GM12878 (cell line): Measurements from ENCODE around the gene ARHGEF16. TPM values are rescaled to one million over a fixed set of nuclear protein-coding genes. Genes with fewer than 3 reads are reported as not detected.

Source experiments
- ATAC-seq: fragments of 200-7000 bp; cut with Tn5 transposase; 3 replicates; pipeline ENCODE4 v1.9.1; 2020; ENCODE audit warnings: mild to moderate bottlenecking, moderate library complexity
- BruUV-seq: library from RNA; stranded (reverse); fragments of 400-500 nt; replicated peaks from 2 replicates; lab custom pipeline; 2021; lab: Mats Ljungman, UMichigan
- CTCF ChIA-PET: fragments of 300-600 bp; sonication (Branson Sonifier 250); formaldehyde crosslinking; extraction: SDS; loops from one replicate; lab custom pipeline; 2021; ENCODE audit warnings: inconsistent platforms; lab: Yijun Ruan, JAX
- POLR2A ChIA-PET: fragments of 350-600 bp; formaldehyde crosslinking; extraction: SDS; loops from one replicate; lab custom pipeline; 2021; ENCODE audit warnings: inconsistent platforms; lab: Charles Lee
- RAD21 ChIA-PET: fragments of 300-600 bp; sonication (Branson Sonifier 250); formaldehyde crosslinking; loops from one replicate; lab custom pipeline; 2023; ENCODE audit warnings: antibody characterized with exemption; ENCODE audit not compliant: unreplicated experiment; lab: Charles Lee
- SMC1A ChIA-PET: fragments of 300-600 bp; sonication (Branson Sonifier 250); formaldehyde crosslinking; loops from one replicate; lab custom pipeline; 2023; ENCODE audit not compliant: unreplicated experiment, uncharacterized antibody; lab: Charles Lee
- DNase-seq: peaks from one replicate; pipeline ENCODE4 v3.0.0-alpha.2; 2011; ENCODE audit warnings: low read depth, low spot score
- FAIRE-seq: peaks from 3 replicates; lab custom pipeline; 2011; peaks lifted over from hg19 to GRCh38; lab: Jason Lieb, UNC
- H2AFZ ChIP-seq: 2 replicates; pipeline ENCODE4 v1.6.0; 2011; ENCODE audit warnings: low read depth, low read length, control low read depth; ENCODE audit not compliant: control insufficient read depth
- H3K27ac ChIP-seq: 2 replicates; pipeline ENCODE4 v1.5.1; 2011; ENCODE audit warnings: control low read depth; ENCODE audit not compliant: control insufficient read depth, insufficient read depth
- H3K27me3 ChIP-seq, 2 experiments: replicated peaks in 1 of 2; 2 replicates each; pipeline versions ENCODE4 v1.6.0 to v1.6.1; 2011; ENCODE audit warnings: low read length in 1 of 2; ENCODE audit not compliant: control insufficient read depth in 2 of 2, insufficient read depth in 2 of 2
- H3K36me3 ChIP-seq, 2 experiments: 2 replicates each; pipeline ENCODE4 v1.5.1; 2011; ENCODE audit warnings: low read length in 1 of 2; ENCODE audit not compliant: control insufficient read depth in 2 of 2, insufficient read depth in 2 of 2
- H3K4me1 ChIP-seq: 2 replicates; pipeline ENCODE4 v1.6.1; 2011; ENCODE audit warnings: mild to moderate bottlenecking, low read length, moderate library complexity, mixed read lengths; ENCODE audit not compliant: control insufficient read depth, insufficient read depth
- H3K4me2 ChIP-seq: 2 replicates; pipeline ENCODE4 v1.6.0; 2011; ENCODE audit warnings: control low read depth; ENCODE audit not compliant: control insufficient read depth, insufficient read depth
- H3K4me3 ChIP-seq: fragments of 200-600 bp; sonication (generic); 2 replicates; pipeline ENCODE4 v1.5.1; 2016
- H3K79me2 ChIP-seq: 2 replicates; pipeline ENCODE4 v1.6.0; 2011; ENCODE audit warnings: low read length; ENCODE audit not compliant: control insufficient read depth, insufficient read depth
- H3K9ac ChIP-seq: 2 replicates; pipeline ENCODE4 v1.8.0; 2011; ENCODE audit warnings: low read length, control low read depth, mixed read lengths; ENCODE audit not compliant: control insufficient read depth, insufficient read depth
- H3K9me3 ChIP-seq: replicated peaks from 3 replicates; pipeline ENCODE4 v1.5.1; 2011; ENCODE audit warnings: mild to moderate bottlenecking, low read length; ENCODE audit not compliant: control insufficient read depth, insufficient read depth
- H4K20me1 ChIP-seq: 2 replicates; pipeline ENCODE4 v1.6.0; 2011; ENCODE audit not compliant: control insufficient read depth, insufficient read depth
- CBFB ChIP-seq: IDR thresholded peaks from 2 replicates; pipeline ENCODE4 v1.6.1; 2016; ENCODE audit warnings: antibody characterized with exemption, low read depth
- EED ChIP-seq: sonication (generic); IDR thresholded peaks from 2 replicates; pipeline ENCODE4 v1.6.1; 2016; ENCODE audit warnings: antibody characterized with exemption, low read depth
- ESRRA ChIP-seq: IDR thresholded peaks from 2 replicates; pipeline ENCODE4 v1.6.1; 2012; ENCODE audit warnings: mild to moderate bottlenecking, low read length, improper control_type of control experiment
- FOS ChIP-seq: IDR thresholded peaks from 3 replicates; pipeline ENCODE4 v1.6.1; 2011; ENCODE audit warnings: borderline replicate concordance; ENCODE audit not compliant: insufficient read length; ENCODE audit errors: extremely low read depth
- FOXM1 ChIP-seq: IDR thresholded peaks from 2 replicates; pipeline ENCODE4 v1.6.1; 2012; ENCODE audit warnings: low read depth, mild to moderate bottlenecking, inconsistent platforms, low read length, moderate library complexity
- KAT2A ChIP-seq: conservative IDR thresholded peaks from 2 replicates; pipeline ENCODE4 v1.6.1; 2011; ENCODE audit warnings: low read depth, low read length; ENCODE audit not compliant: control insufficient read depth
- NR2F1 ChIP-seq: fragments of 450-650 bp; conservative IDR thresholded peaks from 2 replicates; pipeline ENCODE4 v1.6.1; 2017; ENCODE audit warnings: mild to moderate bottlenecking
- POLR2AphosphoS2 ChIP-seq: IDR thresholded peaks from 2 replicates; pipeline ENCODE4 v1.6.1; 2011; ENCODE audit warnings: low read depth, mild to moderate bottlenecking, low read length, improper control_type of control experiment, moderate library complexity
- RAD21 ChIP-seq: IDR thresholded peaks from 2 replicates; pipeline ENCODE4 v1.6.1; 2011; ENCODE audit warnings: mild to moderate bottlenecking, low read depth, low read length, moderate library complexity; ENCODE audit not compliant: insufficient read depth
- SREBF2 ChIP-seq: IDR thresholded peaks from 2 replicates; pipeline ENCODE4 v1.6.1; 2012; ENCODE audit warnings: mild to moderate bottlenecking, low read length
- SRF ChIP-seq, 2 experiments: IDR thresholded peaks; 2 replicates each; pipeline ENCODE4 v1.6.1; 2011; ENCODE audit warnings: low read depth in 2 of 2, low read length in 2 of 2, mild to moderate bottlenecking in 1 of 2, moderate library complexity in 1 of 2
- ZZZ3 ChIP-seq: IDR thresholded peaks from 2 replicates; pipeline ENCODE4 v1.6.1; 2011; ENCODE audit warnings: low read depth; ENCODE audit not compliant: control insufficient read depth, insufficient read length
- WGBS: methylation state at CpG from one replicate; pipeline ENCODE4 v1.1.6; 2016; ENCODE audit warnings: low lambda C conversion rate; ENCODE audit not compliant: insufficient replicate concordance, insufficient coverage; ENCODE audit errors: missing lambda C conversion rate; 5-methylcytosine and 5-hydroxymethylcytosine counted together
- in situ Hi-C: fragments of 300-500 bp; cut with MboI; formaldehyde crosslinking; loops from 9 replicates; pipeline ENCODE4 v1.14.3; 2018; ENCODE audit warnings: mixed read lengths
- intact Hi-C: fragments of 100-400 bp; cut with micrococcal nuclease; formaldehyde crosslinking; loops from one replicate; pipeline ENCODE4 v1.14.2; 2022; ENCODE audit not compliant: unreplicated experiment
- polyA plus RNA-seq, 11 experiments: library from polyadenylated mRNA; depleted of rRNA in 4 of 11; unstranded in 6 of 11; stranded (reverse) in 5 of 11; fragments of >200 nt; fragmentation: Nextera tagmentation in 4 of 11; fragmentation: Illumina TruSeq in 1 of 11; extraction: Ambion mirVana in 4 of 11; extraction: Trizol in 1 of 11; gene quantifications; 1 replicate in 1 of 11; 2 replicates in 10 of 11; pipeline versions ENCODE4 v1.2.1 to v1.2.3, GENCODE V29; 2011 to 2016; ENCODE audit warnings: inconsistent platforms in 2 of 11, missing spikeins in 2 of 11, low read depth in 1 of 11
- total RNA-seq, 4 experiments: library from RNA; depleted of rRNA in 3 of 4; stranded (reverse); fragments of >200 nt in 3 of 4; fragmentation: Illumina TruSeq in 1 of 4; extraction: Trizol in 1 of 4; gene quantifications; 2 replicates each; pipeline versions ENCODE4 v1.2.1 to v1.2.3, GENCODE V29; 2013 to 2021
- TF ChIP-seq, protein P1 (sequence below): fragments of 450-650 bp; IDR thresholded peaks from 2 replicates; pipeline ENCODE4 v1.6.1; 2017; ENCODE audit warnings: mild to moderate bottlenecking, moderate library complexity
- TF ChIP-seq, protein P2 (sequence below): fragments of 450-650 bp; formaldehyde crosslinking; IDR thresholded peaks from 2 replicates; pipeline ENCODE4 v1.4.0; 2022; ENCODE audit warnings: mild to moderate bottlenecking, moderate library complexity
- TF ChIP-seq, protein P3 (sequence below): fragments of 450-650 bp; IDR thresholded peaks from 2 replicates; pipeline ENCODE4 v1.6.1; 2017; ENCODE audit warnings: mild to moderate bottlenecking, moderate library complexity

Gene ARHGEF16
- total and polyA plus RNA-seq, 10 of the 15 experiments (the other 5 are each of a cell fraction or from before 2014, with no cell fraction given) = not detected

DNA sequence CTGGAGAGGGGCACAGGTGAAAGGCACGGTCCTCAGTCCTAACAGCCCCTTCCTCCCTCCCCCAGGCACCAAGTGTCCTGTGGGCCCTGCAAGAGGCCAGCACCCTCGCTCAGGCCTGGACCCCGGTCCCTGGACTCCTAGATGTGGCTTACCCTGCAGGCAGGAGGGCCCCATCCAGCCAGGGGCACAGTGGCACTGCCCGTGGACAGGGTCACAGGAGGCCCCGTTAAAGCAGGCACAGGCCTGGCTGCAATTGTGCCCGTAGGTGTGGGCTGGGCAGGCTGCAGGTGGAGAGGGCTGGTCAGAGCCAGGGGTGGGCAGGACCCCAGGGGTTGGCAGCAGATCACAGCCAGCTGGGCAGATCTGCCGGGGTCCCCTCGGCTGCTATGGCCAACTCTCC, 44.5 kb downstream of the ARHGEF16 start:
- ChIA-PET CTCF (no interaction called here), POLR2A (no interaction called here), RAD21 (no interaction called here), SMC1A (no interaction called here)
- Histone ChIP-seq H4K20me1 (no peaks in the 10 kb centered on the region), H3K36me3 (no peaks in the 10 kb centered on the region), H3K9ac (no peak overlapping the region), H3K9me3 (no peaks in the 10 kb centered on the region), H3K27me3 (no peaks in the 10 kb centered on the region), H3K27ac (no peak overlapping the region), H3K79me2 (no peaks in the 10 kb centered on the region), H3K4me3 (no peak overlapping the region), H3K4me1 (no peaks in the 10 kb centered on the region), H3K4me2 (no peak overlapping the region), H2AFZ (no peak overlapping the region)
- DNase-seq (no peak), ATAC-seq (no peak), FAIRE-seq (no peak)
- WGBS = 25% methylated on average over 8 of the region's 8 CpGs
- in situ Hi-C loops = no loop called here
- no TSS peak for BruUV-seq
- intact Hi-C loops = no loop called here
- TF ChIP-seq, protein P1, sequence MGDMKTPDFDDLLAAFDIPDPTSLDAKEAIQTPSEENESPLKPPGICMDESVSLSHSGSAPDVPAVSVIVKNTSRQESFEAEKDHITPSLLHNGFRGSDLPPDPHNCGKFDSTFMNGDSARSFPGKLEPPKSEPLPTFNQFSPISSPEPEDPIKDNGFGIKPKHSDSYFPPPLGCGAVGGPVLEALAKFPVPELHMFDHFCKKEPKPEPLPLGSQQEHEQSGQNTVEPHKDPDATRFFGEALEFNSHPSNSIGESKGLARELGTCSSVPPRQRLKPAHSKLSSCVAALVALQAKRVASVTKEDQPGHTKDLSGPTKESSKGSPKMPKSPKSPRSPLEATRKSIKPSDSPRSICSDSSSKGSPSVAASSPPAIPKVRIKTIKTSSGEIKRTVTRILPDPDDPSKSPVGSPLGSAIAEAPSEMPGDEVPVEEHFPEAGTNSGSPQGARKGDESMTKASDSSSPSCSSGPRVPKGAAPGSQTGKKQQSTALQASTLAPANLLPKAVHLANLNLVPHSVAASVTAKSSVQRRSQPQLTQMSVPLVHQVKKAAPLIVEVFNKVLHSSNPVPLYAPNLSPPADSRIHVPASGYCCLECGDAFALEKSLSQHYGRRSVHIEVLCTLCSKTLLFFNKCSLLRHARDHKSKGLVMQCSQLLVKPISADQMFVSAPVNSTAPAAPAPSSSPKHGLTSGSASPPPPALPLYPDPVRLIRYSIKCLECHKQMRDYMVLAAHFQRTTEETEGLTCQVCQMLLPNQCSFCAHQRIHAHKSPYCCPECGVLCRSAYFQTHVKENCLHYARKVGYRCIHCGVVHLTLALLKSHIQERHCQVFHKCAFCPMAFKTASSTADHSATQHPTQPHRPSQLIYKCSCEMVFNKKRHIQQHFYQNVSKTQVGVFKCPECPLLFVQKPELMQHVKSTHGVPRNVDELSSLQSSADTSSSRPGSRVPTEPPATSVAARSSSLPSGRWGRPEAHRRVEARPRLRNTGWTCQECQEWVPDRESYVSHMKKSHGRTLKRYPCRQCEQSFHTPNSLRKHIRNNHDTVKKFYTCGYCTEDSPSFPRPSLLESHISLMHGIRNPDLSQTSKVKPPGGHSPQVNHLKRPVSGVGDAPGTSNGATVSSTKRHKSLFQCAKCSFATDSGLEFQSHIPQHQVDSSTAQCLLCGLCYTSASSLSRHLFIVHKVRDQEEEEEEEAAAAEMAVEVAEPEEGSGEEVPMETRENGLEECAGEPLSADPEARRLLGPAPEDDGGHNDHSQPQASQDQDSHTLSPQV = no peak
- TF ChIP-seq SRF (IDR thresholded peaks at IDR 0.05; ENCODE audit: low read depth in 2 of 2, low read length in 2 of 2) (no peak), POLR2AphosphoS2 (no peak), FOXM1 (no peak), KAT2A (no peak), NR2F1 (no peak), RAD21 (no peak), SREBF2 (no peak), ESRRA (no peak), EED (no peak), ZZZ3 (no peak), FOS (no peak), CBFB (no peak)
- TF ChIP-seq, protein P2, sequence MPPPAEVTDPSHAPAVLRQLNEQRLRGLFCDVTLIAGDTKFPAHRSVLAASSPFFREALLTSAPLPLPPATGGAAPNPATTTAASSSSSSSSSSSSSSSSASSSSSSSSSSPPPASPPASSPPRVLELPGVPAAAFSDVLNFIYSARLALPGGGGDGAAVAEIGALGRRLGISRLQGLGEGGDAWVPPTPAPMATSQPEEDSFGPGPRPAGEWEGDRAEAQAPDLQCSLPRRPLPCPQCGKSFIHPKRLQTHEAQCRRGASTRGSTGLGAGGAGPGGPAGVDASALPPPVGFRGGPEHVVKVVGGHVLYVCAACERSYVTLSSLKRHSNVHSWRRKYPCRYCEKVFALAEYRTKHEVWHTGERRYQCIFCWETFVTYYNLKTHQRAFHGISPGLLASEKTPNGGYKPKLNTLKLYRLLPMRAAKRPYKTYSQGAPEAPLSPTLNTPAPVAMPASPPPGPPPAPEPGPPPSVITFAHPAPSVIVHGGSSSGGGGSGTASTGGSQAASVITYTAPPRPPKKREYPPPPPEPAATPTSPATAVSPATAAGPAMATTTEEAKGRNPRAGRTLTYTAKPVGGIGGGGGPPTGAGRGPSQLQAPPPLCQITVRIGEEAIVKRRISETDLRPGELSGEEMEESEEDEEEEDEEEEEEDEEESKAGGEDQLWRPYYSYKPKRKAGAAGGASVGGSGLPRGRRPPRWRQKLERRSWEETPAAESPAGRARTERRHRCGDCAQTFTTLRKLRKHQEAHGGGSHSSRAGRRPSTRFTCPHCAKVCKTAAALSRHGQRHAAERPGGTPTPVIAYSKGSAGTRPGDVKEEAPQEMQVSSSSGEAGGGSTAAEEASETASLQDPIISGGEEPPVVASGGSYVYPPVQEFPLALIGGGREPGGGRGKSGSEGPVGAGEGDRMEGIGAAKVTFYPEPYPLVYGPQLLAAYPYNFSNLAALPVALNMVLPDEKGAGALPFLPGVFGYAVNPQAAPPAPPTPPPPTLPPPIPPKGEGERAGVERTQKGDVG (CRISPR knock-in tag) = no peak
- TF ChIP-seq, protein P3, sequence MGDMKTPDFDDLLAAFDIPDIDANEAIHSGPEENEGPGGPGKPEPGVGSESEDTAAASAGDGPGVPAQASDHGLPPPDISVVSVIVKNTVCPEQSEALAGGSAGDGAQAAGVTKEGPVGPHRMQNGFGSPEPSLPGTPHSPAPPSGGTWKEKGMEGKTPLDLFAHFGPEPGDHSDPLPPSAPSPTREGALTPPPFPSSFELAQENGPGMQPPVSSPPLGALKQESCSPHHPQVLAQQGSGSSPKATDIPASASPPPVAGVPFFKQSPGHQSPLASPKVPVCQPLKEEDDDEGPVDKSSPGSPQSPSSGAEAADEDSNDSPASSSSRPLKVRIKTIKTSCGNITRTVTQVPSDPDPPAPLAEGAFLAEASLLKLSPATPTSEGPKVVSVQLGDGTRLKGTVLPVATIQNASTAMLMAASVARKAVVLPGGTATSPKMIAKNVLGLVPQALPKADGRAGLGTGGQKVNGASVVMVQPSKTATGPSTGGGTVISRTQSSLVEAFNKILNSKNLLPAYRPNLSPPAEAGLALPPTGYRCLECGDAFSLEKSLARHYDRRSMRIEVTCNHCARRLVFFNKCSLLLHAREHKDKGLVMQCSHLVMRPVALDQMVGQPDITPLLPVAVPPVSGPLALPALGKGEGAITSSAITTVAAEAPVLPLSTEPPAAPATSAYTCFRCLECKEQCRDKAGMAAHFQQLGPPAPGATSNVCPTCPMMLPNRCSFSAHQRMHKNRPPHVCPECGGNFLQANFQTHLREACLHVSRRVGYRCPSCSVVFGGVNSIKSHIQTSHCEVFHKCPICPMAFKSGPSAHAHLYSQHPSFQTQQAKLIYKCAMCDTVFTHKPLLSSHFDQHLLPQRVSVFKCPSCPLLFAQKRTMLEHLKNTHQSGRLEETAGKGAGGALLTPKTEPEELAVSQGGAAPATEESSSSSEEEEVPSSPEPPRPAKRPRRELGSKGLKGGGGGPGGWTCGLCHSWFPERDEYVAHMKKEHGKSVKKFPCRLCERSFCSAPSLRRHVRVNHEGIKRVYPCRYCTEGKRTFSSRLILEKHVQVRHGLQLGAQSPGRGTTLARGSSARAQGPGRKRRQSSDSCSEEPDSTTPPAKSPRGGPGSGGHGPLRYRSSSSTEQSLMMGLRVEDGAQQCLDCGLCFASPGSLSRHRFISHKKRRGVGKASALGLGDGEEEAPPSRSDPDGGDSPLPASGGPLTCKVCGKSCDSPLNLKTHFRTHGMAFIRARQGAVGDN = no peak
